OCI-LY7 (cell line): ENCODE results near the gene ZXDC.

Experiments used
- EZH2phosphoT487 ChIP-seq: fragments of 200-600 bp; sonication (generic); IDR thresholded peaks from 2 replicates; pipeline ENCODE4 v1.6.1; 2018; ENCODE audit warnings: low read depth, borderline replicate concordance, mild to moderate bottlenecking, mixed run types, antibody characterized with exemption, low read length, moderate library complexity, mixed read lengths
- TF ChIP-seq, protein P1 (sequence below): fragments of 200-600 bp; sonication (generic); conservative IDR thresholded peaks from 2 replicates; pipeline ENCODE4 v1.5.1; 2014; ENCODE audit warnings: mild to moderate bottlenecking, antibody characterized with exemption, low read length, moderate library complexity, mixed read lengths

DNA sequence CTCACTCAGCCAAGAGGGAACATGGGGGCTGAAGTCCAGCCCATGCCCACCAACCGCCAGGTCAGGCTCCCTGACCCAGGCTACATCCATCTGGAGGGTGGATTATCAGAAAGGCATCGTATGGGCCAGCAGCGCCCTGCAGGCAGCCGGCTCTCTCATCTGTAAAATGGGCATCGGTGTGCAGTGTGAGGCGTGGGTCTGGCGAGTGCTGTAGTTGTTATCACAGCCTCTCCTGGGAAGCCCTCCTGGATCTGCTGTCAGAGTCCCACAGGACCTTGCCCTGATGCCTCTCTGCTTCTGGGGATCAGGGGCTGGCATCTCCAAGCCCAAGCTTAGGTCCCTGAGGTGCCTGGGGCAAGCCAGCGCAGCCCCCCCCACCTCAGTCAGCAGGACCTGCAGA, 53.6 kb downstream of the ZXDC start:
- TF ChIP-seq, protein P1, sequence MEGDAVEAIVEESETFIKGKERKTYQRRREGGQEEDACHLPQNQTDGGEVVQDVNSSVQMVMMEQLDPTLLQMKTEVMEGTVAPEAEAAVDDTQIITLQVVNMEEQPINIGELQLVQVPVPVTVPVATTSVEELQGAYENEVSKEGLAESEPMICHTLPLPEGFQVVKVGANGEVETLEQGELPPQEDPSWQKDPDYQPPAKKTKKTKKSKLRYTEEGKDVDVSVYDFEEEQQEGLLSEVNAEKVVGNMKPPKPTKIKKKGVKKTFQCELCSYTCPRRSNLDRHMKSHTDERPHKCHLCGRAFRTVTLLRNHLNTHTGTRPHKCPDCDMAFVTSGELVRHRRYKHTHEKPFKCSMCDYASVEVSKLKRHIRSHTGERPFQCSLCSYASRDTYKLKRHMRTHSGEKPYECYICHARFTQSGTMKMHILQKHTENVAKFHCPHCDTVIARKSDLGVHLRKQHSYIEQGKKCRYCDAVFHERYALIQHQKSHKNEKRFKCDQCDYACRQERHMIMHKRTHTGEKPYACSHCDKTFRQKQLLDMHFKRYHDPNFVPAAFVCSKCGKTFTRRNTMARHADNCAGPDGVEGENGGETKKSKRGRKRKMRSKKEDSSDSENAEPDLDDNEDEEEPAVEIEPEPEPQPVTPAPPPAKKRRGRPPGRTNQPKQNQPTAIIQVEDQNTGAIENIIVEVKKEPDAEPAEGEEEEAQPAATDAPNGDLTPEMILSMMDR: no peak
- TF ChIP-seq EZH2phosphoT487: no peak
